PC-3 (cell line): ENCODE results near the gene SIGLEC14.

Experiments
- EZH2 ChIP-seq: fragments of 300-600 bp; sonication (generic); IDR thresholded peaks from one replicate; pipeline ENCODE4 v1.6.1; 2017; ENCODE audit warnings: antibody characterized with exemption, mild to moderate bottlenecking, low read length; ENCODE audit not compliant: unreplicated experiment
- EZH2phosphoT487 ChIP-seq: fragments of 300-600 bp; sonication (generic); IDR thresholded peaks from 2 replicates; pipeline ENCODE4 v1.6.1; 2018; ENCODE audit warnings: mild to moderate bottlenecking, antibody characterized with exemption, low read length, borderline replicate concordance
- TF ChIP-seq, protein P1 (sequence below): fragments of 300-600 bp; sonication (generic); conservative IDR thresholded peaks from 2 replicates; pipeline ENCODE4 v1.5.1; 2017; ENCODE audit warnings: antibody characterized with exemption, low read depth, mild to moderate bottlenecking, low read length

GRCh38 chr19:51663650-51664049 lies 17.0 kb upstream of the SIGLEC14 start:
- TF ChIP-seq, protein P1, sequence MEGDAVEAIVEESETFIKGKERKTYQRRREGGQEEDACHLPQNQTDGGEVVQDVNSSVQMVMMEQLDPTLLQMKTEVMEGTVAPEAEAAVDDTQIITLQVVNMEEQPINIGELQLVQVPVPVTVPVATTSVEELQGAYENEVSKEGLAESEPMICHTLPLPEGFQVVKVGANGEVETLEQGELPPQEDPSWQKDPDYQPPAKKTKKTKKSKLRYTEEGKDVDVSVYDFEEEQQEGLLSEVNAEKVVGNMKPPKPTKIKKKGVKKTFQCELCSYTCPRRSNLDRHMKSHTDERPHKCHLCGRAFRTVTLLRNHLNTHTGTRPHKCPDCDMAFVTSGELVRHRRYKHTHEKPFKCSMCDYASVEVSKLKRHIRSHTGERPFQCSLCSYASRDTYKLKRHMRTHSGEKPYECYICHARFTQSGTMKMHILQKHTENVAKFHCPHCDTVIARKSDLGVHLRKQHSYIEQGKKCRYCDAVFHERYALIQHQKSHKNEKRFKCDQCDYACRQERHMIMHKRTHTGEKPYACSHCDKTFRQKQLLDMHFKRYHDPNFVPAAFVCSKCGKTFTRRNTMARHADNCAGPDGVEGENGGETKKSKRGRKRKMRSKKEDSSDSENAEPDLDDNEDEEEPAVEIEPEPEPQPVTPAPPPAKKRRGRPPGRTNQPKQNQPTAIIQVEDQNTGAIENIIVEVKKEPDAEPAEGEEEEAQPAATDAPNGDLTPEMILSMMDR = no peak
- TF ChIP-seq EZH2 = no peak
- TF ChIP-seq EZH2phosphoT487 = no peak
